PFSK-1 (cell line): Measurements from ENCODE around the gene YWHAQ.

Source experiments
- FOXP2 ChIP-seq: optimal IDR thresholded peaks from 2 replicates; pipeline ENCODE3; 2011; ENCODE audit warnings: borderline replicate concordance, control low read depth, inconsistent platforms; ENCODE audit not compliant: insufficient read depth; ENCODE audit errors: extremely low read length, extremely low read depth
- POLR2AphosphoS5 ChIP-seq: IDR thresholded peaks from 2 replicates; pipeline ENCODE4 v1.6.1; 2012; ENCODE audit warnings: low read depth, mild to moderate bottlenecking, control low read depth, low read length, moderate library complexity
- REST ChIP-seq, 2 experiments: IDR thresholded peaks; 2 replicates each; pipeline versions ENCODE4 v1.6.1 to v1.8.0; 2011 to 2012; ENCODE audit warnings: low read depth in 2 of 2, low read length in 2 of 2, control low read depth in 1 of 2, inconsistent platforms in 1 of 2, mild to moderate bottlenecking in 1 of 2, moderate library complexity in 1 of 2; ENCODE audit not compliant: insufficient read depth in 1 of 2
- SIN3A ChIP-seq: IDR thresholded peaks from 2 replicates; pipeline ENCODE4 v1.6.1; 2012; ENCODE audit warnings: mild to moderate bottlenecking, low read length, moderate library complexity, borderline replicate concordance; ENCODE audit not compliant: insufficient read depth
- TAF1 ChIP-seq: IDR thresholded peaks from 2 replicates; pipeline ENCODE4 v1.6.1; 2012; ENCODE audit warnings: low read length, control low read depth, borderline replicate concordance; ENCODE audit not compliant: insufficient read depth

Gene YWHAQ

DNA sequence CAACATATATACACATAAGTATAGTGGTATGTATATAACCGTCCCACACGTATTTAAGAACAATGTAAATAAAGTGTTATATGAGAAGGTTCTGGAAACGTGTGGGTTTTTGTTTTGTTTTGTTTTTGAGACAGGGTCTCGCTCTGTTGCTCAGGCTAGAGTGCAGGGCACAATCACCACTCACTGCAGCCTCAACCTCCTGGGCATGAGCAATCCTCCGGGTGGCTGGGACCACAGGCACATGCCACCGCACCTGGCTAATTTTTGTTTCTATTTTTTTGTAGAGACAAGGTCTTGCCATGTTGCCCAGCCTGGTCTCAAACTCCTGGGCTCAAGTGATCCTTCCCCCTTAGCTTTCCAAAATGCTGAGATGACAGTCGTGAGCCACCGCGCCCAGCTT lies 81.4 kb downstream of the YWHAQ start:
- no peak for TF ChIP-seq SIN3A
- no peak for TF ChIP-seq POLR2AphosphoS5
- TF ChIP-seq REST (IDR thresholded peaks at IDR 0.05; ENCODE audit: insufficient read depth in 1 of 2, low read depth in 2 of 2, low read length in 2 of 2): no peak
- TF ChIP-seq TAF1: no peak
- TF ChIP-seq FOXP2: no peak

DNA sequence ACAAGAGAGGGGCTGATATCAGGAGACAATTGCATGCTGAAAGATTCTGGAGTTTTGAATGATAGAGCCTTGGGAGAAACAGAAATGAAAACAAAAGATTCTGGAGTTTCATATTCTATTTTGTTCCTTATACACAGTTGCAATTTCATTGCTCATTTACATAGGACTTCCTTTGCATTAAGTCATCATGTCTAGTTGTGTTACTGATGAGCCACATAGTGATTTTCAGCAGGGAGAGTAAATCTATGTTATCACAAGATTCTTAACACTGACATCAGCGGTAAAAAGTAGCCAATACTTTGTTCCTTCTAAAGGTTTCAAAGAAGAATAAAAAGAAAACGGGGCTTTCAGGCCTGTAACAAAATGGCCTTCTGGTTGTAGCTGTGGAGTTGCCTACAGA lies 82.3 kb downstream of the YWHAQ start:
- no peak for TF ChIP-seq TAF1
- TF ChIP-seq SIN3A: no peak
- no peak for TF ChIP-seq POLR2AphosphoS5
- TF ChIP-seq REST (IDR thresholded peaks at IDR 0.05; ENCODE audit: insufficient read depth in 1 of 2, low read depth in 2 of 2, low read length in 2 of 2): no peak
- no peak for TF ChIP-seq FOXP2

DNA sequence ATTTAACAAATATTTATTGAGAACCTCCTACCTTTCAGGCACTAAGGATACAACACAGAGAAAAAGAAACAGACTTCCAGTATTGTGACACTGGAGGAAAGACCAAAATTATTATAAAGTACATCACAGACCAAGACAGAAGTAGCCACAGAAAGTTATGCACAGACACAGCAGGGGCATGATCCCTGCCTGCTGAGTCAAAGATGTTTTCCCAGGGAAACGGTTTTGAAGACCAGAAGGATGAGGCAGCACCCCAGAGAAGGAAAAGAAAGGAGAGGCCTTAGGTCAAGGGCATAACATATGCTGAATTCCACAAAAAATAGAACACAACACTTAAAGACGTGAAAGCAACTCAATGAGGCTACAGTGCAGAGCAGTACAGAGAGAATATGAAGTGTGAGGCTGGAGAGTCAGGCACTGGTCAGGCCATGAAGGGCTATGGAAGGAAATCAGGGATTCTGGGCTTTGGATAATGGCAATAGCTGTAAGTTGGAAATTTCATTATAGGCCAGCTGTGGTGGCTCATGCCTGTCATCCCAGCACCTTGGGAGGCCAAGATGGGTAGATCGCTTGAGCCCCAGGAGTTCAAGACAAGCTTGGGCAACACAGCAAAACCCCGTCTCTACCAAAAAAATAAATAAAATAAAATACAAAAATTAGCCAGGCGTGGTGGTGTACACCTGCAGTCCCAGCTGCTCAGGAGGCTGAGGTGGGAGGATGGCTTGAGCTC lies 83.4 kb downstream of the YWHAQ start:
- no peak for TF ChIP-seq FOXP2
- no peak for TF ChIP-seq TAF1
- no peak for TF ChIP-seq POLR2AphosphoS5
- no peak for TF ChIP-seq REST (IDR thresholded peaks at IDR 0.05; ENCODE audit: insufficient read depth in 1 of 2, low read depth in 2 of 2, low read length in 2 of 2)
- no peak for TF ChIP-seq SIN3A

DNA sequence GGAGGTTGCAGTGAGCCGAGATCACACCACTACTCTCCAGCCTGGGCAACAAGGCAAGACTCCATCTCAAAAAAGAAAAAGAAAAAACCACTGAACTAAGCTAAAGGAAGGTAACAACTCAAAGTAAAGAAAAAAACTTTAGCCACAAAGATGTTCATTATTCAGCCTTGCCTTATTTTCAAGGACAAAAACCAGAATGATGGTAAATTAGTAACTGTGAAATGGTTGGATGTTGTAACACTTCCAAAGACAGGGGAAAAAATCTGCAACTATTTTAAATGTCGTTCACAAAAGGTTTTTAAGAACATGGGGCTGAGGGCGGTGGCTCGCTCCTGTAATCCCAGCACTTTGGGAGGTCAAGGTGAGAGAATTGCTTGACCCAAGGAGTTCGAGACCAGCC lies 85.3 kb downstream of the YWHAQ start:
- TF ChIP-seq POLR2AphosphoS5 (no peak), SIN3A (no peak), FOXP2 (no peak), REST (IDR thresholded peaks at IDR 0.05; ENCODE audit: insufficient read depth in 1 of 2, low read depth in 2 of 2, low read length in 2 of 2) (no peak), TAF1 (no peak)

DNA sequence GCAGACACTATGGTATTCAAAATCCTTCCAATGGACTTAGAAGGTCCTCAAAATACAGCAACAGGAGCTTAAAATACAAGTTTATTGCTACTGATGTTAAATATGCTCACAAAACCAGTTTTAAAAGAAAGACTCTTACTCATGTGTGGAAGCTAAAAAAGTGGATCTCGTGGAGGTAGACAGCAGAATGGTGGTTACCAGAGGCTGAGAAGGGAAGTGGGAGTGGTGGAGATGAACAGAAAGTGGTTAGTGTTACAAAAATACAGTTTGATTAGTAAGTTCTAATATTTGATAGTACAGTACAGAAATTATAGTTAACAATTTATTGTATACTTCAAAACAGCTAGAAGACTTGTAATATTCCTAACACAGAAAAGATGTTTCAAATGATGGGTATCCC lies 87.2 kb downstream of the YWHAQ start:
- TF ChIP-seq TAF1: no peak
- TF ChIP-seq REST (IDR thresholded peaks at IDR 0.05; ENCODE audit: insufficient read depth in 1 of 2, low read depth in 2 of 2, low read length in 2 of 2): no peak
